Endometrial microvascular endothelial cells (primary cell): Measurements from ENCODE around the gene UBE3B. TPM values are rescaled to one million over a fixed set of nuclear protein-coding genes. Genes with fewer than 3 reads are reported as not detected.

Experiments
- in situ Hi-C: cut with HindIII; loops from 2 replicates; pipeline ENCODE4 v1.10.0; 2017; ENCODE audit warnings: low sequenced_read_pairs, low pct_unique_long_range_greater_than_20kb; ENCODE audit errors: inconsistent ontology term
- total RNA-seq: library from RNA; depleted of rRNA; stranded (reverse); fragments of >200 nt; gene quantifications from one replicate; pipeline ENCODE4 v1.2.3, GENCODE V29; 2015; ENCODE audit errors: inconsistent ontology term

UBE3B gene
- total RNA-seq, 1 donor from 2014 or later = 60.6 TPM

DNA sequence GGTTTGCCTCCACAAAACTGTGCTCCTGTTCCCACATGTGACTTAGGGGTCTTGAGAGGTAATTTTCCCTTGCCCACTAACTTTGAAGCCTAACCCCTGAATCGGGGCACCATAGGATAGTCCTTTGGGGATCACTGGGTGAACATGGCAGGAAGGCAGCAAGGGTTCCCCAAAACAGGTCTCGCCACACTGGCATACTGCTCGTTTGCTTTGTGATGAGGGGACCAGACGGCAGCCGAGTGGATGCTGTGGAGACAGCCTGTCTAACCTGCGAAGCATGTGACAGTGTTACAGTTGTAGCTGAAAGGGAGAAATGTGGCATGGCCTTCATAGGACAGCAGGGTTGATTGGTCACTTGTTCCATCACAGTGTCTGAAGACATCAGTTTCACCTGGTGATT lies 42.4 kb downstream of the UBE3B start:
- in situ Hi-C loops = no loop called here

DNA sequence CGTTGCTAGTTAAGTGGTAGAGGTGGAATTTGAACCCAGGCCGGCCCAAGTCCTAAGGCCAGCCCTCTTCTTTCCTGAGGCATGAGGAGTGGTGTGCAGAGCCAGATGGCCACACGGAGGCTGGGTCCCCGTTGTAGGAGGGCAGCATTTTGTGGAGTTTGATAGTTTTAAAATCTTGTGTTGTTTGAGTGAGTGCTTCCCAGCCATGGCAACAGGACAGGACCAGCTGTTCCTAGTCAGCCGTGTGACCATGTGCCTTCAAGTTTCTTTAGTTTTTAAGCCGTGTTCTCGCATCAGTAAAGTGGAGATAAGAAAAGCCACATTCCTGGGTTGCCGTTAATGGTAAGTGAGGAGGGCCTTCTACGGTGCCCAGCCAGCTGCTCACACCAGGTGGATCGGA lies 44.4 kb downstream of the UBE3B start:
- in situ Hi-C loops = no loop called here

DNA sequence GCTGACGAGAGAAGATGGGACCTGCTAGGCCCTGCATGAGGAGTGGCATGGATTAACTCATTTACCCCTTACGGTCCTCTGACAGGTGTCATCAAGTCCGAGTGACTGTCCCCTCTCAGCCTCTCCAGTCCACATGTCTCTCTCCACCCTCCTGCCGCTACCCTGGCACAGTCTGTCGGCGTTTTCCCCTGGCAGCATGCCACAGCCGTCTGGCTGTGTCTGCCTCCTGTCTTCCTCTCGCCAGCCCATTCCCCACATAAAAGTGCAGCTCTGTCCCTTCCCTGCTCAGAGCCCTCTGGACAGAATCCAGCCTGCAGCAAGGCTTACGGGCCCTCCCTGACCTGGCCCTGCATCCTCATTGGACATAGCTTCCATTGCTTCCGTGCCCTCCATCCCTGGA lies 45.6 kb downstream of the UBE3B start:
- in situ Hi-C loops = no loop called here

DNA sequence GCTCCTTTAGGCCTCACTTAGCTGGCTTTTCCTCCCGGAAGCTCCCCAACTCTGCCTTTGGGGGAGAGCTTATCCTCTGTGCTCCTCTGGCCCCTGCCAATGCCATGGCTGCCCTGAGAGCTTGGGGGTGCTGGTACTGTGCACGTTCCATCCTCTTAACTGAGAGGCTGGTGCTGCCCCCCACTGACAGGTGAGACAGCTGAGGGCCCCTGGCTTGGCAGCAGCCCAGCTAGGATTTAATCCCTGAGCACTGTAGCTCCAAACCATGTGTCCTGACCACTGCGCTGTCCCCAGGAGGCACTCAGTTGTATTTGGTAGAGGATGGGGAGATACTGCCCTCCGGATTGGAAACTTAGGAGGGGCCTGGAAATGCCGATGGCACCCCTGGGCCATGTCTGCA lies 46.1 kb downstream of the UBE3B start:
- in situ Hi-C loops = no loop called here

DNA sequence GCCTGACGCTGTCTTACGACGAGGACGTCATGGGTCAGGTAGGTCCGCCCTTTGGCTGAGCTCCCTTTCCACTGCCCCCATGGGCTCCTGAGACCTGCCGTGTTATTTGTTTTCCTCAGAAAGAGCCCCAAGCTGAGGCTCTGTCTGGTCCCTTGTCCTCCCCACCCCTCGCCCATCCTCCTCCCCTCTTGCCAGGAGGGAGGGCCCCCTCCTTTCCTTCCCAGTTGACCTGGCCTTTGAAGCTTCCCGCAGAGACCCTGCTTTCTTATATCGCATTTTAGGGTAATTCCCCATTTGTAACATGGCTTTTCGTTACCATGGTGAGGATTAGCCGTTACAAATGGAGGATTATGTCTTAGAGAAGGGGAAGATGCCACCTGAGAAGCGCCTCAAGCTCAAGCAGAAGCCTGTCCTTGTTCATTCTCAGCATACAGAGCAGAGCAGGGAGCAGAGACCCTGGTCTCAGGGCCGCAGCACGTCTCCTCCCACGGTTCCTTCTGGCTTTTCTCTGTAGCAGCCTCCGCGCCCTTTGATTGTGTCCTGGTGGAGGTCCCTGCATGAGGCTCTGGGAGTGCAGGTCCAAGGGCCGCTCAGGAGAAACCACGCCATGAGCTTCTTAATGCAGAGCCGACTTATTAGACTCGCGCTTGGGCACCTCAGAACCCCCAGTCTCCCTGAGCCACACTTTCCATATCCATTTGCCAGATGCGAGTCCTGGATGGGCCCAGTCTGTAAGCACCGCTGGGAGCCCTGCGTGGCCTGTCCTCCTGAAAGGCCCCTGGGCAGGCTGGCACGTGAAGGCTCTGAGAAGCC lies 47.2 kb downstream of the UBE3B start:
- in situ Hi-C loops = loop anchor here (25.0 kb wide), 1 partner anchor 263 kb away; no protein-coding TSS in a partner anchor

DNA sequence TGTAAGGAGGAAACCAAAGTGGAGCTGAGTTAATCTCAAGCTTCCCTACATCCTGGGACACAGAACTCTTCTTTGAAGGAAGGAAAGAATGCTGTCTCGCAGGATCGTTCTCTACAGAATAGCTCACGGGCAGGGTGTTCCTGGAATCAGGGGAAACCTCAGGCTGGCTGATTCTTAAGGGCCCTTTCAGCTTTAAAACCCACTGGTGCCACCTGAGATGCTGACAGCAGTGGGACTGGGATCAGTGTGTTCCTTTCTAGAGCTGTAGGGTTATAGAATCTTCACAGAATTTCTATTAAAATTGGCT lies 47.8 kb downstream of the UBE3B start:
- in situ Hi-C loops = loop anchor here (25.0 kb wide), 1 partner anchor 262 kb away; no protein-coding TSS in a partner anchor

DNA sequence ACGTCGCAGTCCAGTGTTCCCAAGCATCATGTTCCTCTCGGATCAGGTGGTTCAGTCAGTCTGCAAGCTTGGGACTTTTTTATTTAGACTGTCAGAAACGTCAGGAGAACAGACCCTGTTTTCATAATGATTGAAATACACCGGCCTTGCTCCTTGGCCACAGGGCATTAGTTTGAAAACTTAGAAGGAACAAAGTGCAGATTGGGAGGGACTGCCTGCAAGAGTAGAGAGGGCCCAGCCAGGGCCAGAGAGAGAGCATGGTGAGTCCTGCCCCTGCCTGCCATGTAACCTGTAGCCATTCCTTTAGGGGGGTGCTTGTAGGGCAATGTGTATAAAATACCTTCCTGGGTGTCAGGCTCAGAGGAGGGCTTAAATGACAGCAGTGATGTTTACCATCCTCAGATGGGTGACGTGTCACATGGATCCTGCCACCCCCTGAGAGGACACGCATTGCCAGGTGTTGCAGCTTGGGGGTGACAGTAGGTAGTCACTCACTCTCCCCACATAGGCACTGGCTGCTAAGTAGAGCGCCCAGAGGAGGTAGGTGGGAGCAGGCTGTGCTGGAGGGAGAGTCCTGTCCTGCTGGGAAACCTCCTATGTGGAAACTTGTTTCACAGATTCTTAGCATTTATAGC lies 50.2 kb downstream of the UBE3B start:
- in situ Hi-C loops = loop anchor here (25.0 kb wide), 1 partner anchor 260 kb away; no protein-coding TSS in a partner anchor

DNA sequence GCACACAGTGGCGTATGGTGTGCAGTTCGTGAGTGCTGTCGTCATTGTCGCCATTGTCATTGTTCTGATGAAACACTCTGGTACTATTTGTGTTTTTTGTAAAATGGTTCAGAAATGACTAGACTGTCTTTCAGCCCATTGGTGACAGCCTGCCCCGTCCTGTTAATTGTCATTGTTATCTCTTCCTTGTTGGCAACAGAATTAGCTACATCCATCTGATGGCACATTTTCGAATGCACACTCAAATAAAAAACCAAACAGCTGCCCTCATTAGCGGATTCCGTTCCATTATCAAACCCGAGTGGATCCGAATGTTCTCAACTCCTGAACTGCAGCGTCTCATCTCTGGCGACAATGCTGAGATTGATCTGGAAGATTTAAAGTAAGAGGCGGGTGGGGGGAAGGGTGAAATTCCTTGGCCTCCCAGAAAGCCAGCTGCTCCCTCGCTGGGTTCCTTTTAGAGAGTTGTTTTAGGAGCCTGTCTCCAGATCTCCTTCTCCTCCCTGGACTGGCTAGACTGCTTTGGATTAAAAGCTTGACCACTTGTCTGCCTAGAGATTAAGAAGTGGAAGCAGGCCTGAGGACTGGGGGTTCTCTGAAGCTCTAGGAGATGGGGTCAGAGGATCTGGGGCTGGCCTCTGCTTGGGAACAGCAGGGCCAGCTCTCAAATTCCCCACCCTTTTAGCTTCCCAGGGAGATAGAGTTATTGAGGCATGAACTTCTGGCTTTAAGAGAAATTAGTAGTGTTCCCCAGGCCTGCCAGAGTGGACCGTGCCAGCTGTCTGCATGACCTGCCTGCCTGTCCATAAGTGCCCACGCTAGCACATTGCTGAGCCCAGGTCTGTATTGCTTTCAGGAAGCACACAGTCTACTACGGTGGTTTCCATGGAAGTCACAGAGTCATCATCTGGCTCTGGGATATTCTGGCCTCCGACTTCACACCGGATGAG lies 52.5 kb downstream of the UBE3B start:
- in situ Hi-C loops = loop anchor here (25.0 kb wide), 1 partner anchor 257 kb away; no protein-coding TSS in a partner anchor

DNA sequence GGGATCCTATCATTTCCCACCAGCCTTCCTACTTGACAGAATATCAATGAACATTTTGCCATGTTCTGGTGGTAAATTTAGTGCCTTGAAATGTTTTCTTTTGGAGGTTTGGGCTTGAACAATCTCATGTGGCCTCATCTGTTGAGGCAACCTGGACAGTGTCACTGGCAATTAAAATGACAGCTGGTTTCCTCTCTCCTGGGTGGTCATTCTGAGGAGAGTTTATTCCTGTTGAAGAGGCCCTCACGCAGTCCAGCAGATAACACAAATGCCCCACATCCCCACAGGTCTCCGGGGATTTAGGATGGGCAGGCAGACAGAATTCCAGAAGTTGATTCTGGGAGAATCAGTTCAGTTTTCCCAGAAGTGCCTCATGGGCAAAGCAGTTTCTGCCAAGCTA lies 54.0 kb downstream of the UBE3B start:
- in situ Hi-C loops = loop anchor here (25.0 kb wide), 1 partner anchor 256 kb away; no protein-coding TSS in a partner anchor

DNA sequence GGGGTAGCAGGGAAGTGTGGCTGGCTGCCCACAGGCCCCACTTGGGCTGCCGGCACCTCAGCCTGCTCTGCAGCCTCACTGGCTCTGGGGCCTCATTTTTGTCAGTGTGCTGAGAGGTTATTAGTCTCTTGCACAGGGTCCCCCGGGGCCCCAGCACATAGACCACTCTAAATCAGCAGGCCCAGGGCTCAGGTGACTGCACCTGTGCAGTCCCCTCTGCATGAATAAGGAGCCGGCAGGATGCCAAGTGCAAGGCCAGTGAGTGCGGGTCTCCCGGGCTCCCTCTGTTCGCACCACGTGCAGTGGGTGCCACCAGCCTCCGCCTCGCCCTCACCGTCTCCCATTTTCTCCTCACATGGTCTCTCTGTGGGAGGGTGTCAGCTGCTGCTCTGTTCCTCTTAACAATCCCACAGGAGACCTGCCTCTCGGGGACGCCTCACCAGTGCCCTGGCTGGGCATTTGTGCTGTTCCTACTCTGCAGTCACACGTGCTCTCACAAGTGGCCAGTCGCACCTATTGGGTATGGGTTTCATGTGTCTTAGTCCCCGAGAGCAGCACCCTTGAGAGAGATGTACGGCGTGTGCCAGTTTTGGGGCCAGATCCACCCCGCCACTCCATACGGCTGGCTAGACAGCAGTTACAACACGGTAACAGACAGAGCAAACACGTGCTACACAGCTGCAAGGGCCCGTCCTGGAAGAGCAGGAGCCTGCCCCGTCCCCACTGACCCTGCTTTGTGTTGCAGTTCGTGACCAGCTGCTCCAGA lies 55.5 kb downstream of the UBE3B start:
- in situ Hi-C loops = loop anchor here (25.0 kb wide), 1 partner anchor 254 kb away; no protein-coding TSS in a partner anchor

DNA sequence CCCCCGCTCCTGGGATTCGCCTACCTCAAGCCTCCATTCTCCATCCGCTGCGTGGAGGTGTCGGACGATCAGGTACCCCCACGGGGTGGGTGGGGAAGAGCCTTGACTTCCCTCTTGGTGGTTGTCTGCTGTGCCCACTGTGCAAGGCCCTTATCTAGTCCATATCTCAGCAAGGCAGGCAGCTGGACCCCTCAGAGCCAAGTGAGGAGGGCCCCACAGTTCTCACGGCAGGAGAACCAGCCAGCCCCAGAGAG lies 56.0 kb downstream of the UBE3B start:
- in situ Hi-C loops = loop anchor here (25.0 kb wide), 1 partner anchor 254 kb away; no protein-coding TSS in a partner anchor

DNA sequence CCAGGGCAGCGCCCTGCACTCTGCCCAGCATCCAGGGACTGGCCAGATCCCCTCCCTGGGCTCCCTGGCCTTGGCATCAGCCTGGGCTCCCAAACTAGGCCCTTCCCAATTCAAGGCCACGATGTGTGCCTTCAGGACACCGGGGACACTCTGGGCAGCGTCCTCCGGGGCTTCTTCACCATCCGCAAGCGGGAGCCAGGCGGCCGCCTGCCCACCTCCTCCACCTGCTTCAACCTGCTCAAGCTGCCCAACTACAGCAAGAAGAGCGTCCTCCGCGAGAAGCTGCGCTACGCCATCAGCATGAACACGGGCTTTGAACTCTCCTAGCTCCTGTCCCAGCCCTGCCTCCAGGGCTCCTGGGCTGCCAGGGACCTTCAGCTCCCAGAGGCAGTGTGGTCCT lies 57.0 kb downstream of the UBE3B start:
- in situ Hi-C loops = loop anchor here (25.0 kb wide), 1 partner anchor 253 kb away; no protein-coding TSS in a partner anchor

DNA sequence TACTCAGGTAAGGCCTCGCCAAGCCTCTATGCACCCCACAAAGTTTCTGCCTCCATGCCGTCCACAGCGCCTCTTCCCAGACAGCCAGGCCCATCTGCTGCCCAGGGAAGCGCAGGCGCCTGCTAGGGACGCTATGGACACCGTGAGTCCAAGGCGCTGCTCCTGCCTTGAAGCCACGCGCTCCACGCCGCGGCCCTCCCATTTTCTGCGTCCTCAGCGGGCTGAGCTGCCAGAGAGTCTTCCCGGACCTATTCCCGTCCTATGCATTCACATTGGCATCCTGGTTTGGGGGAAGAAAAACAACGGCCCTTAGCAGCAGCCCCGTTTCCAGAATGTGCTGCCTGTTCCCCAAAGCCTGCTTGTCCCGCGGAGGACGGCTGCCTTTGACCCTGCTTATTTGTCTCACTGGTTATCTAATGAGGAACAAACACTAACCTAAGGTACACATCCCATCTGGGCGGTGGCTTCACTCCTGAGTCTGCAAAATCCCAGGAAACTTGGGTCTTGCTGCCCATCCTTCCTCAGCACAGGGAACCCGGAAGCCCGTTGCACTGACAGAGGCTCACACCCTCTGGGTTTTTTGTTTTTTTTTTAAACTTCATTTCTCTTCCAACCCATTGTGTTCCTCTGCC lies 57.9 kb downstream of the UBE3B start:
- in situ Hi-C loops = loop anchor here (25.0 kb wide), 1 partner anchor 252 kb away; no protein-coding TSS in a partner anchor

DNA sequence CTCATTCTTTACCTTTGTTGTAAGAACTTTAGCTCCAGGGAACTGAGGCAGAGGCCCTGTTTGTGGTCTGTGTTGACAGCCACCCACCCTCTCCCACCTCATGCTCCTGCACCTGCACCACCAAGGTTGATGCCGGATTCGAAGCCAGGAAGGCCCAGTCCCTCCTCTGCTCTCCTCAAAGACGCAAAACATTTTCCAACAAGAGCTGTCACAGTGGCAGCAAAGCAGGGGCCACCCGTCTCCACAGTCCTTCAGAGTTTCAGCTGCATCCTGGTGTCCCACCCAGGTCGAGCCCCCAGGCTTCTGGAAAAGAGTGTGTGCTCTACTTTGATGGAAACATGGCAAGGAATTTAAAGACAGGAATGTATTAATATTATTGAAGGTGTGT lies 58.4 kb downstream of the UBE3B start:
- in situ Hi-C loops = loop anchor here (25.0 kb wide), 1 partner anchor 251 kb away; no protein-coding TSS in a partner anchor

DNA sequence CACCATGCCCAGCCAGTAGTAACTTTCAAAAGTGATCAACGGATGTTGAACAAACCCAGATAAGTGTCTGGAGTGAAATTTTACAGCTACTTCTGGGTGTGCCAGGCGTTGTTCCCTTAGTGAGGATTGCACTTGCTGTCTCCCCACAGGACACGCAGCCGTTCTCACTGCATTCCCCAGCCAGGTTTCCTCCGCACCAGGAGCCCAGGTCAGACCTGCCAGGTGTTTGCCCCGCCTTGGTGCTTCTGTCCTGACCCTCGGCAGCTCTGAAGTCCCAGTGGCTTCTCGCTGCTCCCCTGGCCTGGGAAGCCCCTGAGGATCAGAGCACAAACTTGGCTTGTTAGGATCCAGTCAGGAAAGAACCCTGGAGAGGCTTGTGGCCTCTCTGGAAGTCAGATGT lies 59.7 kb downstream of the UBE3B start:
- in situ Hi-C loops = loop anchor here (25.0 kb wide), 1 partner anchor 250 kb away; no protein-coding TSS in a partner anchor

DNA sequence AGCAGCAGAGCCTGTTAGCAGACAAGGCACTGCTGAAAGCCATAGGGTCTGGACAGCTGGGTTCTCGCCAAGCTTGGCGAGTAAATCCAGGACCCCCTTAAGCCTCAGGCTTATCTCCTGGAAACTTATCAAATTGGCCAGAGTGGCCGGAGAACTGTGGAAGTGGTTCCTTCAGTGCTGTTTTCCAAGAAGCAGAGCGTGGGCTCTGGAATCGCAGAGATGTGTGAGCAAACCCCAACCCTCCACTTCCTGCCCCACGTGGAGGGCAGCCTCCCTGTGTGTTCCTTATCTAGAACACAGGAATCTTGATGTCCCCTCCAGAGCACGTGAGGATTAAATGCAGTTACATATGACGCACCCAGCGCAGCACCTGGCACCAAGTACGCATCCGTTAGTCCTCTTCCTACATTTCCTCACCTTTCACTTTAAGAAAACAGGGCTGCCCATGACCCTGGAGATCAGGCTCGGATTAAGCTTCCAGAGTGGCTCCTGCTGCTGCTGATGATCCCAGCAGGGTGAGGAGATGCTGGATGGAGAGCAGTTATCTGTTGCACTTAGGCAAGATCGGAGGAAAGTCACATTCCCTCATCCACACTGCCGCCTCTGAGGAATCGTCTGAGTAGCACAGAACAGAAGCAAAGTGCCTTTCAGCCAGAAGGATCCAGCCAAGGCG lies 60.9 kb downstream of the UBE3B start:
- in situ Hi-C loops = loop anchor here (25.0 kb wide), 1 partner anchor 249 kb away; no protein-coding TSS in a partner anchor

DNA sequence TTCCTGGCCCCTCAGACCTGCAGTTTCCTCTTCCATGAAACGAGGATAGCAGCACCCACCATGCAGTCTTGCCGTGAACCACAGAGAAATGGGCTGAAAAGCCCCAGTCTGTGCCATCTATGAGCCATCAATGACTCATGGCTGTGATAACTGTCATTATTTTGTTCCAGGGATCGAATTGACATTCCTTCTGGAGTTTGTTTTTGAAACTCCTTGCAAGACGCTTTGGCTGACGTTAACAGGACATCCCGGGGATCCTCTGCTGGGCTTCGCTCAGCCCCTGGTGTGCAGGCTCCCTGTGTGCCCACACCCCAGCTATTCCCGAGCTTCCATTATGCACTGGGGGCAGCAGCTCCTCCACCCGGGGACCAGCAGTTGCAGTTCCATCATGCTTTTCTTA lies 62.1 kb downstream of the UBE3B start:
- in situ Hi-C loops = loop anchor here (25.0 kb wide), 1 partner anchor 248 kb away; no protein-coding TSS in a partner anchor
